ENCODE results near the gene FOXN1. TPM values are rescaled to one million over a fixed set of nuclear protein-coding genes. Genes with fewer than 3 reads are reported as not detected.

Gene FOXN1
- total RNA-seq, 1 experiment from 2014 or later, result not detected

DNA sequence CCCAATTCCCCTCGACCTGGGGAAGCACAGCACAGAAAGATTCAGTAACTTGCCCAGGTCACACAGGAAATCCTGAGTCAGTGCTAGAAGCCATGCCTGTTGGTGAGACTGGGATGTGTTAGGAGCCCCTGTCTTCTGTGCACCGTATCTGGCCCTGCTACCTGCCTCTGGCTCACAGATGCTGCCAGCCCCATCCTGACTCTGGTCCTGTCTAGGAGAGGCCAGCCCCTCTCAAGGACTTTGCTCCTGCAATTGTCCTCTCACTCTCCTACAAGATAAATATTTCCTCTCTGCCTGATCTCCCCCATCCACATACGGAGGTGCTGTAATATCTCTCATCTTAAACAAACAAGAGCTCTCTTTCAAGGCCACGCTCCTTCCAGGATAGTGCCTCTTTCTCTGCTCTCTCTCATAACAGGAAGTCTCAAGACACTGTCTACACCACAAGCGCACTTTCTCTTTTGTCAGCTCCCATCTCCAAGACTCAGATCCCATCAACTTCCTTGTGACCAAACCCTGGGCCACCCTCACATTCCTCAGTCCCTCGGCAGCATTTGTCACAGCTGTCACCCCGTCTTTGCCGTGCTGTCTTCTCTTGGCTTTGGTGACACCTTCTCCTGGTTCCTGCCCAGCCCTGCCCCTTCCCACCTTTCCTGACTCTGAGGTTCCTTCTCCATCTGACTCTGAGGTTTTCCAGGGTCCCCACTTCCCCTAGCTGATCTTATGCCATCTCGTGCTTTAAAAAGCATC is 30.8 kb upstream of the FOXN1 start:
- no TSS peak for BruUV-seq (replicated peaks)
- ChIA-PET POLR2A (no interaction called here), CTCF (interaction anchor here (1.2 kb wide), 1 partner anchor 12 kb away, joined by 4 read pairs; no protein-coding TSS in a partner anchor)
- Mint-ChIP-seq H3K36me3 (ENCODE audit: insufficient read depth, unreplicated experiment) (no peaks in the 10 kb centered on the region), H3K4me1 (ENCODE audit: insufficient read depth, unreplicated experiment) (peaks cover 11% of the 10 kb centered on the region), H3K4me3 (ENCODE audit: unreplicated experiment) (no peak overlapping the region), H3K27me3 (ENCODE audit: insufficient read depth, unreplicated experiment) (no peaks in the 10 kb centered on the region), H3K9me3 (ENCODE audit: unreplicated experiment) (no peaks in the 10 kb centered on the region), H3K27ac (ENCODE audit: low read depth, unreplicated experiment) (no peak overlapping the region)
- no peak for TF ChIP-seq CTCF (IDR thresholded peaks at IDR 0.05; ENCODE audit: unreplicated experiment)
- DNase-seq (ENCODE audit: unreplicated experiment), result no peak
- intact Hi-C loops (cut with micrococcal nuclease), result no loop called here

- intact Hi-C loops (cut with micrococcal nuclease), result no loop called here
Observed at GRCh38 chr17:28476076-28476865, 29.9 kb upstream of the FOXN1 start.

DNA sequence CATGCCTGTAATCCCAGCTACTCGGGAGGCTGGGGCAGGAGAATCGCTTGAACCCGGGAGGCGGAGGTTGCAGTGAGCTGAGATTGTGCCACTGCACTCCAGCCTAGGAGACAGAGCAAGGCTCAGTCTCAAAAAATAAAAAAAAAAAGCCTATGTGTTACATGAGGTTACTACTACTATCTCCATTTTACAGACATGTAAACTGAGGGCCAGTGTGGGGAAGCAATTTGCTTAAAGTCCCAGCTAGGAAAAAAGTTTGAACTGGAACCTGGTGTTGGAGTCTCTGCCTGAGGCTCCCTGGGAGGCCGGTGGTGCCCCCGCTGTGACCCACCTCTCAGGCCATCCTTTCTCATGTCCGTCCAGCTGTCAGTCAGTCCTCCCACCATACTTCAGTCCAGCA is 28.2 kb upstream of the FOXN1 start:
- no peaks in the 10 kb centered on the region for H3K27me3 Mint-ChIP-seq (ENCODE audit: insufficient read depth, unreplicated experiment)
- ChIA-PET POLR2A (interaction anchor here (0.8 kb wide), 1 partner anchor 120 kb away, joined by 3 read pairs; the partner anchor contains the start of gene POLDIP2), CTCF (interaction anchor here (0.6 kb wide), 1 partner anchor 27 kb away, joined by 4 read pairs; no protein-coding TSS in a partner anchor)
- no peak for TF ChIP-seq CTCF (IDR thresholded peaks at IDR 0.05; ENCODE audit: unreplicated experiment)
- no peaks in the 10 kb centered on the region for H3K9me3 Mint-ChIP-seq (ENCODE audit: unreplicated experiment)
- DNase-seq (ENCODE audit: unreplicated experiment), result no peak
- intact Hi-C loops (cut with micrococcal nuclease), result no loop called here
- no peaks in the 10 kb centered on the region for H3K36me3 Mint-ChIP-seq (ENCODE audit: insufficient read depth, unreplicated experiment)
- no TSS peak for BruUV-seq (replicated peaks)
- no peak overlapping the region for H3K4me3 Mint-ChIP-seq (ENCODE audit: unreplicated experiment)
- no peaks in the 10 kb centered on the region for H3K4me1 Mint-ChIP-seq (ENCODE audit: insufficient read depth, unreplicated experiment)
- H3K27ac Mint-ChIP-seq (ENCODE audit: low read depth, unreplicated experiment), result no peak overlapping the region

More at GRCh38 chr17:28476076-28476865, 29.9 kb upstream of the FOXN1 start:
- H3K27ac Mint-ChIP-seq (ENCODE audit: low read depth, unreplicated experiment), result no peak overlapping the region
- H3K9me3 Mint-ChIP-seq (ENCODE audit: unreplicated experiment), result no peaks in the 10 kb centered on the region
- H3K4me3 Mint-ChIP-seq (ENCODE audit: unreplicated experiment), result no peak overlapping the region
- no peaks in the 10 kb centered on the region for H3K36me3 Mint-ChIP-seq (ENCODE audit: insufficient read depth, unreplicated experiment)
- no peaks in the 10 kb centered on the region for H3K27me3 Mint-ChIP-seq (ENCODE audit: insufficient read depth, unreplicated experiment)
- TF ChIP-seq CTCF (IDR thresholded peaks at IDR 0.05; ENCODE audit: unreplicated experiment), result no peak
- peaks cover 6% of the 10 kb centered on the region for H3K4me1 Mint-ChIP-seq (ENCODE audit: insufficient read depth, unreplicated experiment)
- POLR2A ChIA-PET, result no interaction called here
- BruUV-seq (replicated peaks), result no TSS peak
- CTCF ChIA-PET, result interaction anchor here (0.6 to 1.2 kb wide), 2 partner anchors 13 to 64 kb away, joined by 3 to 4 read pairs; no protein-coding TSS in a partner anchor
- no peak for DNase-seq (ENCODE audit: unreplicated experiment)
